ENCODE measurements around the gene P4HA2.

DNA sequence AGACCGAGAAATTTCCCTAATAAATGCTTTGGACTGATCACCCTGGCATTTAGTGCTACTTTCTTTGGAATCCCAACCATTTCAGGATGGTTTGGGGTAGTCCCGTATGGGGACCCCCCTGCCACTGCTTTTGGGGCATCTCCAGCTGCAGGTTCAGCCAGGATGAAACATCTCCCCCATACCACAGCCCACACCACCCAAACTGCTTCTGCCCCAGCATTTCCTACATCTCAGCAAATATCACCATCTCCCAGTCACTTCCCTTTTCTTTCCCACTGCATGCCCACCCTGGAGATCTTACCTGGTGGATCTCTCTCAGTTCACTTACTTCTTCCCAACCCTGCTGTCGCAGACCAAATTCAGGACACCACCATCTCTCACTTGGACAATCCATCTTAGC, 4.8 kb upstream of the P4HA2 start:
- TF ChIP-seq, protein P1, sequence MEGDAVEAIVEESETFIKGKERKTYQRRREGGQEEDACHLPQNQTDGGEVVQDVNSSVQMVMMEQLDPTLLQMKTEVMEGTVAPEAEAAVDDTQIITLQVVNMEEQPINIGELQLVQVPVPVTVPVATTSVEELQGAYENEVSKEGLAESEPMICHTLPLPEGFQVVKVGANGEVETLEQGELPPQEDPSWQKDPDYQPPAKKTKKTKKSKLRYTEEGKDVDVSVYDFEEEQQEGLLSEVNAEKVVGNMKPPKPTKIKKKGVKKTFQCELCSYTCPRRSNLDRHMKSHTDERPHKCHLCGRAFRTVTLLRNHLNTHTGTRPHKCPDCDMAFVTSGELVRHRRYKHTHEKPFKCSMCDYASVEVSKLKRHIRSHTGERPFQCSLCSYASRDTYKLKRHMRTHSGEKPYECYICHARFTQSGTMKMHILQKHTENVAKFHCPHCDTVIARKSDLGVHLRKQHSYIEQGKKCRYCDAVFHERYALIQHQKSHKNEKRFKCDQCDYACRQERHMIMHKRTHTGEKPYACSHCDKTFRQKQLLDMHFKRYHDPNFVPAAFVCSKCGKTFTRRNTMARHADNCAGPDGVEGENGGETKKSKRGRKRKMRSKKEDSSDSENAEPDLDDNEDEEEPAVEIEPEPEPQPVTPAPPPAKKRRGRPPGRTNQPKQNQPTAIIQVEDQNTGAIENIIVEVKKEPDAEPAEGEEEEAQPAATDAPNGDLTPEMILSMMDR (conservative IDR thresholded peaks at IDR 0.05; ENCODE audit: low read length), result no peak
- no peak for TF ChIP-seq EZH2phosphoT487 (IDR thresholded peaks at IDR 0.05; ENCODE audit: borderline replicate concordance)
